Fibroblast of lung (primary cell): Measurements from ENCODE around the gene NLRC5.

Experiments used
- CTCF ChIP-seq, 2 donors: IDR thresholded peaks in 1 of 2; conservative IDR thresholded peaks in 1 of 2; 1 replicate in 1 of 2; 2 replicates in 1 of 2; pipeline ENCODE4 v1.5.1; 2011 to 2012; ENCODE audit warnings: low read length in 2 of 2, control low read depth in 1 of 2, inconsistent platforms in 1 of 2, low read depth in 1 of 2, mild to moderate bottlenecking in 1 of 2
- EZH2 ChIP-seq: IDR thresholded peaks from 2 replicates; pipeline ENCODE4 v1.5.1; 2012; ENCODE audit warnings: low read length, control low read depth, mild to moderate bottlenecking; ENCODE audit errors: missing control alignments

- TF ChIP-seq CTCF (conservative IDR thresholded peaks at IDR 0.05 in 1 of 2, IDR thresholded peaks at IDR 0.05 in 1 of 2; ENCODE audit: low read depth in 1 of 2, low read length in 2 of 2): no peak
- TF ChIP-seq EZH2: no peak
These were observed 42.4 kb upstream of the NLRC5 start for GRCh38 chr16:56946767-56947603.
